GM12874 (cell line): Measurements from ENCODE around the gene EDDM3A.

Source experiments
- CTCF ChIP-seq: IDR thresholded peaks from 2 replicates; pipeline ENCODE4 v1.5.1; 2011; ENCODE audit warnings: low read depth, mild to moderate bottlenecking, control low read depth, low read length, moderate library complexity; ENCODE audit not compliant: insufficient read depth

The EDDM3A gene

GRCh38 chr14:20754308-20754707, 8.6 kb downstream of the EDDM3A start:
- no peak for TF ChIP-seq CTCF

- TF ChIP-seq CTCF = no peak
Measured at GRCh38 chr14:20755037-20755436, 9.3 kb downstream of the EDDM3A start.

- peak; percentile 51 for TF ChIP-seq CTCF
Measured at GRCh38 chr14:20757965-20758364, 12.3 kb downstream of the EDDM3A start.

- TF ChIP-seq CTCF = no peak
Measured at GRCh38 chr14:20760950-20761349, 15.3 kb downstream of the EDDM3A start.

- no peak for TF ChIP-seq CTCF
Measured at GRCh38 chr14:20768593-20768892, 22.9 kb downstream of the EDDM3A start.

- no peak for TF ChIP-seq CTCF
Measured at GRCh38 chr14:20769421-20769820, 23.7 kb downstream of the EDDM3A start.

- no peak for TF ChIP-seq CTCF
Measured at GRCh38 chr14:20772650-20773049, 27.0 kb downstream of the EDDM3A start.

GRCh38 chr14:20774258-20774824, 28.7 kb downstream of the EDDM3A start:
- no peak for TF ChIP-seq CTCF
